HEK293 (cell line): Measurements from ENCODE around the gene TPST2.

Experiments
- CTCF ChIA-PET: fragments of 350-600 bp; formaldehyde crosslinking; extraction: SDS; loops from one replicate; lab custom pipeline; 2021; ENCODE audit warnings: antibody characterized with exemption; lab: Yijun Ruan, JAX
- POLR2A ChIA-PET: fragments of 300-600 bp; formaldehyde crosslinking; extraction: SDS; loops from one replicate; lab custom pipeline; 2020; ENCODE audit warnings: antibody characterized with exemption, inconsistent platforms; lab: Yijun Ruan, JAX
- H3K27ac ChIP-seq: fragments of 200-500 bp; sonication (Bioruptor generic); 2 replicates; pipeline ENCODE4 v1.5.1; 2014; ENCODE audit warnings: low read depth, low read length, control low read depth, inconsistent platforms; ENCODE audit errors: extremely low read depth
- H3K36me3 ChIP-seq, 2 experiments: fragments of 200-500 bp in 1 of 2; sonication (Bioruptor generic) in 1 of 2; 1 replicate in 1 of 2; 2 replicates in 1 of 2; pipeline ENCODE4 v1.5.1; 2014 to 2017; ENCODE audit warnings: inconsistent platforms in 2 of 2, low read length in 2 of 2; ENCODE audit not compliant: control insufficient read depth in 2 of 2, insufficient read depth in 1 of 2
- H3K4me1 ChIP-seq: fragments of 200-500 bp; sonication (Bioruptor generic); 2 replicates; pipeline ENCODE4 v1.5.1; 2014; ENCODE audit warnings: mild to moderate bottlenecking, low read length, inconsistent platforms; ENCODE audit not compliant: control insufficient read depth, insufficient read depth
- H3K4me3 ChIP-seq: 2 replicates; pipeline ENCODE4 v1.5.1; 2011; ENCODE audit warnings: low read depth, mild to moderate bottlenecking, control low read depth, low read length, moderate library complexity
- H3K9me3 ChIP-seq: fragments of 200-500 bp; sonication (Bioruptor generic); 2 replicates; pipeline ENCODE4 v1.5.1; 2014; ENCODE audit warnings: low read depth, low read length, inconsistent platforms; ENCODE audit not compliant: control insufficient read depth, insufficient read depth
- HOXA7 ChIP-seq: sonication (generic); formaldehyde crosslinking; IDR thresholded peaks from 2 replicates; pipeline ENCODE4 v1.8.1; 2022; ENCODE audit warnings: missing genetic modification reagents, borderline replicate concordance
- KLF17 ChIP-seq: fragments of 450-650 bp; formaldehyde crosslinking; IDR thresholded peaks from 2 replicates; pipeline ENCODE4 v1.5.1; 2016; ENCODE audit warnings: missing biosample characterization, missing genetic modification characterization
- KLF7 ChIP-seq: fragments of 450-650 bp; formaldehyde crosslinking; IDR thresholded peaks from 2 replicates; pipeline ENCODE4 v1.5.1; 2016; ENCODE audit warnings: missing biosample characterization, missing genetic modification characterization, borderline replicate concordance
- MEIS1 ChIP-seq: sonication (generic); formaldehyde crosslinking; IDR thresholded peaks from 2 replicates; pipeline ENCODE4 v1.8.1; 2022; ENCODE audit warnings: missing genetic modification reagents, mild to moderate bottlenecking, borderline replicate concordance
- PRDM2 ChIP-seq: fragments of 450-650 bp; formaldehyde crosslinking; IDR thresholded peaks from 2 replicates; pipeline ENCODE4 v1.5.1; 2016; ENCODE audit warnings: missing biosample characterization, missing genetic modification characterization, borderline replicate concordance
- YY1 ChIP-seq: fragments of 450-650 bp; formaldehyde crosslinking; IDR thresholded peaks from 2 replicates; pipeline ENCODE4 v1.5.1; 2018; ENCODE audit warnings: missing biosample characterization, missing genetic modification characterization
- ZBTB20 ChIP-seq: fragments of 450-650 bp; formaldehyde crosslinking; IDR thresholded peaks from 2 replicates; pipeline ENCODE4 v1.5.1; 2016; ENCODE audit warnings: missing biosample characterization, missing genetic modification characterization
- ZBTB6 ChIP-seq: fragments of 450-650 bp; formaldehyde crosslinking; IDR thresholded peaks from 2 replicates; pipeline ENCODE4 v1.5.1; 2017; ENCODE audit warnings: missing biosample characterization, missing genetic modification characterization
- ZFP3 ChIP-seq: fragments of 450-650 bp; formaldehyde crosslinking; IDR thresholded peaks from 2 replicates; pipeline ENCODE4 v1.5.1; 2016; ENCODE audit warnings: low read depth, missing biosample characterization, missing genetic modification characterization
- ZNF114 ChIP-seq: fragments of 450-650 bp; formaldehyde crosslinking; IDR thresholded peaks from 2 replicates; pipeline ENCODE4 v1.5.0; 2017; ENCODE audit warnings: missing biosample characterization, missing genetic modification characterization
- ZNF239 ChIP-seq: fragments of 450-650 bp; formaldehyde crosslinking; IDR thresholded peaks from 2 replicates; pipeline ENCODE4 v1.5.1; 2016; ENCODE audit warnings: missing biosample characterization, missing genetic modification characterization
- ZNF248 ChIP-seq: fragments of 450-650 bp; formaldehyde crosslinking; IDR thresholded peaks from 2 replicates; pipeline ENCODE4 v1.5.1; 2017; ENCODE audit warnings: missing biosample characterization, missing genetic modification characterization
- ZNF350 ChIP-seq: fragments of 450-650 bp; formaldehyde crosslinking; IDR thresholded peaks from 2 replicates; pipeline ENCODE4 v1.5.0; 2017; ENCODE audit warnings: missing biosample characterization, mild to moderate bottlenecking, missing genetic modification characterization
- ZNF362 ChIP-seq: fragments of 450-650 bp; formaldehyde crosslinking; IDR thresholded peaks from 2 replicates; pipeline ENCODE4 v1.5.1; 2016; ENCODE audit warnings: missing biosample characterization, missing genetic modification characterization
- ZNF473 ChIP-seq: fragments of 450-650 bp; formaldehyde crosslinking; IDR thresholded peaks from 2 replicates; pipeline ENCODE4 v1.5.1; 2017; ENCODE audit warnings: missing biosample characterization, missing genetic modification characterization
- ZNF488 ChIP-seq: fragments of 450-650 bp; formaldehyde crosslinking; IDR thresholded peaks from 2 replicates; pipeline ENCODE4 v1.5.1; 2016; ENCODE audit warnings: missing biosample characterization, missing genetic modification characterization
- ZNF548 ChIP-seq: fragments of 450-650 bp; formaldehyde crosslinking; IDR thresholded peaks from 2 replicates; pipeline ENCODE4 v1.5.1; 2016; ENCODE audit warnings: missing biosample characterization, missing genetic modification characterization
- ZNF580 ChIP-seq: fragments of 450-650 bp; formaldehyde crosslinking; IDR thresholded peaks from 2 replicates; pipeline ENCODE4 v1.5.1; 2016; ENCODE audit warnings: missing biosample characterization, missing genetic modification characterization
- ZNF585B ChIP-seq: fragments of 450-650 bp; formaldehyde crosslinking; IDR thresholded peaks from 2 replicates; pipeline ENCODE4 v1.5.1; 2016; ENCODE audit warnings: missing biosample characterization, missing genetic modification characterization
- ZNF626 ChIP-seq: fragments of 450-650 bp; sonication (Bioruptor Pico); formaldehyde crosslinking; IDR thresholded peaks from 2 replicates; pipeline ENCODE4 v1.5.1; 2018; ENCODE audit warnings: missing biosample characterization, missing genetic modification characterization, inconsistent platforms
- ZNF645 ChIP-seq: fragments of 450-650 bp; formaldehyde crosslinking; IDR thresholded peaks from 2 replicates; pipeline ENCODE4; 2016; ENCODE audit warnings: missing biosample characterization, missing genetic modification characterization
- ZNF658 ChIP-seq: fragments of 450-650 bp; formaldehyde crosslinking; IDR thresholded peaks from 2 replicates; pipeline ENCODE4; 2016; ENCODE audit warnings: missing biosample characterization, missing genetic modification characterization
- ZNF670 ChIP-seq: fragments of 450-650 bp; formaldehyde crosslinking; IDR thresholded peaks from 2 replicates; pipeline ENCODE4 v1.5.1; 2016; ENCODE audit warnings: missing biosample characterization, missing genetic modification characterization, low read depth
- ZNF707 ChIP-seq: fragments of 450-650 bp; formaldehyde crosslinking; IDR thresholded peaks from 2 replicates; pipeline ENCODE4 v1.5.1; 2016; ENCODE audit warnings: missing biosample characterization, missing genetic modification characterization
- ZNF76 ChIP-seq: fragments of 450-650 bp; formaldehyde crosslinking; IDR thresholded peaks from 2 replicates; pipeline ENCODE4; 2016; ENCODE audit warnings: low read depth, missing biosample characterization, missing genetic modification characterization, borderline replicate concordance

TPST2 gene

GRCh38 chr22:26549902-26550497 is 39.9 kb downstream of the TPST2 start:
- TF ChIP-seq ZNF248 (tag by site-specific recombination) (no peak), ZNF76 (tag by site-specific recombination) (no peak), PRDM2 (no peak), ZNF626 (tag by site-specific recombination) (no peak), ZNF548 (tag by site-specific recombination) (no peak), KLF17 (tag by site-specific recombination) (no peak), ZNF658 (tag by site-specific recombination) (no peak), KLF7 (no peak), ZNF362 (tag by site-specific recombination) (no peak), MEIS1 (CRISPR knock-in tag) (no peak), ZNF580 (tag by site-specific recombination) (no peak), ZNF350 (tag by site-specific recombination) (no peak), ZNF585B (tag by site-specific recombination) (no peak), ZFP3 (tag by site-specific recombination) (no peak), ZBTB20 (tag by site-specific recombination) (no peak), ZNF473 (tag by site-specific recombination) (no peak)
- CTCF ChIA-PET, result interaction anchor here (0.6 to 1.1 kb wide), 2 partner anchors 33 to 123 kb away, joined by 4 to 5 read pairs; no protein-coding TSS in a partner anchor
- H3K4me1 ChIP-seq, result no peaks in the 10 kb centered on the region
- H3K36me3 ChIP-seq, result no peaks in the 10 kb centered on the region
- no peaks in the 10 kb centered on the region for H3K9me3 ChIP-seq
- POLR2A ChIA-PET, result interaction anchor here (0.6 kb wide), 2 partner anchors 9 to 758 kb away, joined by 3 read pairs; no protein-coding TSS in a partner anchor
- no peak overlapping the region for H3K27ac ChIP-seq
- no peak overlapping the region for H3K4me3 ChIP-seq

- POLR2A ChIA-PET, result no interaction called here
- no peak overlapping the region for H3K4me3 ChIP-seq
- CTCF ChIA-PET, result interaction anchor here (0.6 kb wide), 1 partner anchor 46 kb away, joined by 3 read pairs; no protein-coding TSS in a partner anchor
- H3K36me3 ChIP-seq, result no peaks in the 10 kb centered on the region
- H3K27ac ChIP-seq, result no peak overlapping the region
- no peaks in the 10 kb centered on the region for H3K9me3 ChIP-seq
- H3K4me1 ChIP-seq, result no peaks in the 10 kb centered on the region
- no peak for TF ChIP-seq ZNF488 (tag by site-specific recombination)
- no peak for TF ChIP-seq YY1
- no peak for TF ChIP-seq ZNF707
- TF ChIP-seq ZNF239, result no peak
- TF ChIP-seq ZNF670 (tag by site-specific recombination), result no peak
- no peak for TF ChIP-seq ZNF645 (tag by site-specific recombination)
- no peak for TF ChIP-seq ZBTB6
- TF ChIP-seq HOXA7 (CRISPR knock-in tag), result no peak
- TF ChIP-seq ZNF114 (tag by site-specific recombination), result no peak
Measured at GRCh38 chr22:26548984-26549383, 40.9 kb downstream of the TPST2 start.
